K562 (cell line): Measurements from ENCODE around the gene ITPR1. TPM values are rescaled to one million over a fixed set of nuclear protein-coding genes. Genes with fewer than 3 reads are reported as not detected.

Source experiments
- ATAC-seq: fragments of 200-7000 bp; cut with Tn5 transposase; 3 replicates; pipeline ENCODE4 v1.9.1; 2020; ENCODE audit warnings: moderate library complexity
- BruUV-seq: library from RNA; stranded (reverse); fragments of 400-500 nt; replicated peaks from 2 replicates; lab custom pipeline; 2021; lab: Mats Ljungman, UMichigan
- CTCF ChIA-PET: fragments of 300-600 bp; formaldehyde crosslinking; extraction: SDS; loops from one replicate; lab custom pipeline; 2021; ENCODE audit warnings: low intra/inter-chr PET ratio; lab: Yijun Ruan, JAX
- POLR2A ChIA-PET: fragments of 300-600, 350-650 bp; sonication (Branson Sonifier 250); formaldehyde crosslinking; extraction: SDS; loops from one replicate; lab custom pipeline; 2021; ENCODE audit warnings: antibody characterized with exemption, inconsistent platforms; lab: Yijun Ruan, JAX
- DNase-seq, 4 experiments: peaks; one replicate each; pipeline versions ENCODE4 v3.0.0 to v3.0.0-alpha.2; 2011 to 2018; ENCODE audit warnings: low spot score in 3 of 4, mixed read lengths in 3 of 4; ENCODE audit errors: extremely low read depth in 1 of 4
- FAIRE-seq: peaks from 2 replicates; lab custom pipeline; 2011; peaks lifted over from hg19 to GRCh38; lab: Jason Lieb, UNC
- H2AFZ ChIP-seq: 2 replicates; pipeline ENCODE4 v1.6.0; 2011; ENCODE audit warnings: low read depth, low read length, control low read depth, inconsistent platforms
- H3K27ac ChIP-seq: fragments of 200-600 bp; 3 replicates; pipeline ENCODE4 v1.8.0; 2011; ENCODE audit warnings: low read depth, mild to moderate bottlenecking, control low read depth, inconsistent platforms, low read length, moderate library complexity, mixed read lengths; ENCODE audit errors: extremely low read depth
- H3K27me3 ChIP-seq, 2 experiments: fragments of 300-600 bp in 1 of 2; 2 replicates in 1 of 2; 3 replicates in 1 of 2; pipeline versions ENCODE4 v1.6.0 to v1.8.0; 2011; ENCODE audit warnings: inconsistent platforms in 2 of 2, low read length in 2 of 2, mild to moderate bottlenecking in 1 of 2, mixed read lengths in 1 of 2, moderate library complexity in 1 of 2; ENCODE audit not compliant: control insufficient read depth in 2 of 2, insufficient read depth in 2 of 2
- H3K36me3 ChIP-seq: fragments of 300-600 bp; 3 replicates; pipeline ENCODE4 v1.8.0; 2011; ENCODE audit warnings: mild to moderate bottlenecking, low read length, inconsistent platforms; ENCODE audit not compliant: control insufficient read depth, insufficient read depth
- H3K4me1 ChIP-seq, 2 experiments: fragments of 200-600 bp in 1 of 2; replicated peaks in 1 of 2; 2 replicates in 1 of 2; 3 replicates in 1 of 2; pipeline versions ENCODE4 v1.5.1 to v1.8.0; 2011; ENCODE audit warnings: inconsistent platforms in 2 of 2, low read length in 2 of 2, mild to moderate bottlenecking in 1 of 2, mixed read lengths in 1 of 2, moderate library complexity in 1 of 2; ENCODE audit not compliant: control insufficient read depth in 2 of 2, insufficient read depth in 2 of 2
- H3K4me2 ChIP-seq: 2 replicates; pipeline ENCODE4 v1.6.1; 2011; ENCODE audit warnings: low read length, control low read depth, inconsistent platforms, mixed read lengths; ENCODE audit not compliant: insufficient read depth
- H3K4me3 ChIP-seq: fragments of 200-600 bp; sonication (generic), shearing (Covaris generic); 2 replicates; pipeline ENCODE4 v1.5.1; 2016; ENCODE audit warnings: control low read depth, inconsistent platforms
- H3K79me2 ChIP-seq: fragments of 200-600 bp; 3 replicates; pipeline ENCODE4 v1.8.0; 2011; ENCODE audit warnings: low read length, inconsistent platforms; ENCODE audit not compliant: control insufficient read depth, insufficient read depth
- H3K9ac ChIP-seq, 2 experiments: 2 replicates each; pipeline versions ENCODE4 v1.6.0 to v1.6.1; 2011; ENCODE audit warnings: low read depth in 2 of 2, low read length in 2 of 2, control low read depth in 1 of 2, inconsistent platforms in 1 of 2, mild to moderate bottlenecking in 1 of 2, mixed read lengths in 1 of 2; ENCODE audit not compliant: insufficient read depth in 1 of 2
- H3K9me1 ChIP-seq: one replicate; pipeline ENCODE4 v1.6.0; 2011; ENCODE audit warnings: inconsistent platforms, mild to moderate bottlenecking, low read length, moderate library complexity; ENCODE audit not compliant: control insufficient read depth, insufficient read depth
- H3K9me3 ChIP-seq: replicated peaks from 2 replicates; pipeline ENCODE4 v1.5.1; 2011; ENCODE audit warnings: low read depth, low read length, inconsistent platforms; ENCODE audit not compliant: control insufficient read depth, insufficient read depth
- H4K20me1 ChIP-seq: replicated peaks from 2 replicates; pipeline ENCODE4 v1.6.1; 2011; ENCODE audit warnings: low read length, inconsistent platforms, mixed read lengths; ENCODE audit not compliant: control insufficient read depth, insufficient read depth
- WGBS: fragments of 100-300 bp; shearing (Covaris generic); methylation state at CpG from one replicate; pipeline ENCODE4 v1.1.6; 2016; ENCODE audit warnings: low coverage, mixed read lengths; ENCODE audit not compliant: insufficient coverage; ENCODE audit errors: missing lambda C conversion rate; 5-methylcytosine and 5-hydroxymethylcytosine counted together
- in situ Hi-C: fragments of 300-500 bp; cut with MboI; formaldehyde crosslinking; loops from 4 replicates; pipeline ENCODE4 v1.15.0; 2018; ENCODE audit warnings: inconsistent platforms, mixed read lengths
- intact Hi-C: fragments of 100-400 bp; cut with micrococcal nuclease; formaldehyde crosslinking; loops from 2 replicates; pipeline ENCODE4 v1.14.2; 2022
- polyA plus RNA-seq, 8 experiments: library from polyadenylated mRNA; depleted of rRNA in 4 of 8; stranded (reverse) in 5 of 8; unstranded in 3 of 8; fragments of >200 nt; fragmentation: Nextera tagmentation in 2 of 8; fragmentation: Illumina TruSeq in 1 of 8; extraction: Ambion mirVana in 2 of 8; extraction: Trizol in 1 of 8; gene quantifications; 2 replicates each; pipeline versions ENCODE4 v1.2.1 to v1.2.3, GENCODE V29; 2011 to 2014; ENCODE audit warnings: inconsistent platforms in 1 of 8, missing spikeins in 1 of 8
- total RNA-seq, 7 experiments: library from RNA; depleted of rRNA in 6 of 7; stranded (reverse); fragments of >200 nt in 6 of 7; fragmentation: Illumina TruSeq in 2 of 7; extraction: Trizol in 2 of 7; gene quantifications; 2 replicates each; pipeline versions ENCODE4 v1.2.1 to v1.2.3, GENCODE V29; 2011 to 2021; ENCODE audit warnings: low replicate concordance in 1 of 7
- TF ChIP-seq, protein P1 (sequence below): sonication (generic); formaldehyde crosslinking; IDR thresholded peaks from 2 replicates; pipeline ENCODE4 v1.8.1; 2023; ENCODE audit warnings: mild to moderate bottlenecking, missing genetic modification reagents
- TF ChIP-seq, protein P2 (sequence below): fragments of 450-650 bp; formaldehyde crosslinking; IDR thresholded peaks from 2 replicates; pipeline ENCODE4 v1.4.0; 2020; ENCODE audit warnings: mild to moderate bottlenecking

Gene ITPR1
- total and polyA plus RNA-seq, 9 of the 15 experiments (the other 6 are each of a cell fraction or from before 2014, with no cell fraction given), result 22.4 to 40.0 (median 27.4) TPM

DNA sequence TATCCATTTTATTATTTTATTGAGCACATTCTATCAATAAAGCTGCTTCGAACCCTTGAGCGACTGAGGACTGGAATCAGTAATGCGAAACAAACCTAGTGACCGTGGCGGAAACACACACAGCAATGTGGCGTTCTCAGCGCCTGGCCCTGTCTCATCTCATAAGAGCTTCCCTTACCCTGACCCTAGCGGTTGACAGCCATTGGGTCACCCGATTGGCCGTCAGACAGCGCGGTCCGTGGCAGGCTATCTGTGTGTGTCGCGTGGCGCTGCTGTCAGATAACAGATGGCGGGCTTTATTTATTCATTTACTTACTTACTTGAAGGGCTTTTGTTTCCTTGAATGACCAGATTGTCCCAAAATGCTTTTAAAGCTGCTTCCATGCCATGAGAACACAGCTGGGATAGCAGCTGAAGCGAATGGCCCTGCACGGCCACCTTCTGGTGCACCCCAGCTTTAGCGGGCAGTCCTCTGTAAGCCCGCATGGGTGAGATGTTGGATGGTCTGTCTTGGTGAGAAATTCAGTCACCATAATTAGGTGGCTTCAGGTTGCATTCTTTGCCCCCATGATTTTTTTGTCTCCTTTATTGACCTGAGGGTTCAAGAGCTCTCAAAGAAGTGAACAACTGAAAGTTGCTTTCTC lies 270.6 kb downstream of the ITPR1 start:
- Histone ChIP-seq H3K4me1 (peaks cover 16 to 17% of the 10 kb centered on the region in 2 experiments), H4K20me1 (no peaks in the 10 kb centered on the region), H3K9ac (no peak overlapping the region), H2AFZ (no peak overlapping the region), H3K27ac (no peak overlapping the region), H3K36me3 (peaks cover 7% of the 10 kb centered on the region; the same call in 2 of the 3 replicates), H3K9me3 (peaks cover 9% of the 10 kb centered on the region), H3K27me3 (no peaks in the 10 kb centered on the region), H3K9me1 (no peaks in the 10 kb centered on the region), H3K79me2 (no peaks in the 10 kb centered on the region), H3K4me2 (no peak overlapping the region), H3K4me3 (no peak overlapping the region)
- in situ Hi-C loops, result no loop called here
- no TSS peak for BruUV-seq
- no peak for DNase-seq
- CTCF ChIA-PET, result no interaction called here
- intact Hi-C loops, result no loop called here
- FAIRE-seq, result no peak
- POLR2A ChIA-PET, result interaction anchor here (0.7 to 1.4 kb wide), 8 partner anchors 10 to 275 kb away, joined by 3 to 4 read pairs (median 3); no protein-coding TSS in a partner anchor
- no peak for ATAC-seq
- 93% methylated on average over 21 of the region's 21 CpGs for WGBS
- TF ChIP-seq, protein P1, sequence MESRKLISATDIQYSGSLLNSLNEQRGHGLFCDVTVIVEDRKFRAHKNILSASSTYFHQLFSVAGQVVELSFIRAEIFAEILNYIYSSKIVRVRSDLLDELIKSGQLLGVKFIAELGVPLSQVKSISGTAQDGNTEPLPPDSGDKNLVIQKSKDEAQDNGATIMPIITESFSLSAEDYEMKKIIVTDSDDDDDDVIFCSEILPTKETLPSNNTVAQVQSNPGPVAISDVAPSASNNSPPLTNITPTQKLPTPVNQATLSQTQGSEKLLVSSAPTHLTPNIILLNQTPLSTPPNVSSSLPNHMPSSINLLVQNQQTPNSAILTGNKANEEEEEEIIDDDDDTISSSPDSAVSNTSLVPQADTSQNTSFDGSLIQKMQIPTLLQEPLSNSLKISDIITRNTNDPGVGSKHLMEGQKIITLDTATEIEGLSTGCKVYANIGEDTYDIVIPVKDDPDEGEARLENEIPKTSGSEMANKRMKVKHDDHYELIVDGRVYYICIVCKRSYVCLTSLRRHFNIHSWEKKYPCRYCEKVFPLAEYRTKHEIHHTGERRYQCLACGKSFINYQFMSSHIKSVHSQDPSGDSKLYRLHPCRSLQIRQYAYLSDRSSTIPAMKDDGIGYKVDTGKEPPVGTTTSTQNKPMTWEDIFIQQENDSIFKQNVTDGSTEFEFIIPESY, result peak; percentile 97
- TF ChIP-seq, protein P2, sequence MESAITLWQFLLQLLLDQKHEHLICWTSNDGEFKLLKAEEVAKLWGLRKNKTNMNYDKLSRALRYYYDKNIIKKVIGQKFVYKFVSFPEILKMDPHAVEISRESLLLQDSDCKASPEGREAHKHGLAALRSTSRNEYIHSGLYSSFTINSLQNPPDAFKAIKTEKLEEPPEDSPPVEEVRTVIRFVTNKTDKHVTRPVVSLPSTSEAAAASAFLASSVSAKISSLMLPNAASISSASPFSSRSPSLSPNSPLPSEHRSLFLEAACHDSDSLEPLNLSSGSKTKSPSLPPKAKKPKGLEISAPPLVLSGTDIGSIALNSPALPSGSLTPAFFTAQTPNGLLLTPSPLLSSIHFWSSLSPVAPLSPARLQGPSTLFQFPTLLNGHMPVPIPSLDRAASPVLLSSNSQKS (CRISPR knock-in tag), result no peak
